Measurements from ENCODE around the gene PEAR1.

The PEAR1 gene

GRCh38 chr1:156893048-156893953 lies at the start of gene PEAR1:
Gene PEAR1 (plus strand): TSS chr1:156893718. CDS start chr1:156903927, 10,209 bp downstream.
- no peak for DNase-seq

GRCh38 chr1:156844102-156844501 lies 49.4 kb upstream of the PEAR1 start:
- DNase-seq, result no peak

GRCh38 chr1:156844638-156845037 lies 48.9 kb upstream of the PEAR1 start:
- DNase-seq, result no peak

GRCh38 chr1:156845055-156845952 lies 48.2 kb upstream of the PEAR1 start:
- DNase-seq, result peak; percentile 51

GRCh38 chr1:156845953-156846545 lies 47.5 kb upstream of the PEAR1 start:
- no peak for DNase-seq

GRCh38 chr1:156846643-156847042 lies 46.9 kb upstream of the PEAR1 start:
- DNase-seq, result no peak

GRCh38 chr1:156847591-156848460 lies 45.7 kb upstream of the PEAR1 start:
- DNase-seq, result no peak

- peak; percentile 79 for DNase-seq
Measured at GRCh38 chr1:156848461-156849150, 44.9 kb upstream of the PEAR1 start.

GRCh38 chr1:156849151-156849496 lies 44.4 kb upstream of the PEAR1 start:
- DNase-seq, result no peak

GRCh38 chr1:156851779-156852417 lies 41.6 kb upstream of the PEAR1 start:
- DNase-seq, result no peak

- no peak for DNase-seq
Measured at GRCh38 chr1:156852418-156852874, 41.1 kb upstream of the PEAR1 start.

- DNase-seq, result no peak
Measured at GRCh38 chr1:156853761-156854160, 39.8 kb upstream of the PEAR1 start.

GRCh38 chr1:156854634-156855033 lies 38.9 kb upstream of the PEAR1 start:
- no peak for DNase-seq

- DNase-seq, result no peak
Measured at GRCh38 chr1:156856282-156856785, 37.2 kb upstream of the PEAR1 start.

GRCh38 chr1:156857532-156857931 lies 36.0 kb upstream of the PEAR1 start:
- DNase-seq, result no peak

- no peak for DNase-seq
Measured at GRCh38 chr1:156858555-156858956, 35.0 kb upstream of the PEAR1 start.

GRCh38 chr1:156858959-156859522 lies 34.5 kb upstream of the PEAR1 start, which contains the start of gene INSRR:
Gene INSRR (minus strand): TSS chr1:156859117. CDS start chr1:156858621, 496 bp downstream.
- no peak for DNase-seq

GRCh38 chr1:156859523-156860112 lies 33.9 kb upstream of the PEAR1 start:
- DNase-seq, result peak; percentile 40

GRCh38 chr1:156860113-156860627 lies 33.3 kb upstream of the PEAR1 start:
- peak; percentile 73 for DNase-seq
